ENCODE results near the gene MEF2B. TPM values are rescaled to one million over a fixed set of nuclear protein-coding genes. Genes with fewer than 3 reads are reported as not detected.

The MEF2B gene
- total RNA-seq, 2 experiments from 2014 or later, result 2.2 to 3.6 TPM

GRCh38 chr19:19206938-19207337, 36.9 kb upstream of the MEF2B start:
- DNase-seq, result no peak
- ATAC-seq, result no peak
- Mint-ChIP-seq H3K27ac (peak overlapping the region; percentile 67), H3K4me1 (ENCODE audit: low read depth) (peaks cover 45% of the 10 kb centered on the region), H3K27me3 (ENCODE audit: low read depth) (peaks cover 19% of the 10 kb centered on the region), H3K9me3 (ENCODE audit: insufficient read depth) (no peaks in the 10 kb centered on the region), H3K4me3 (no peak overlapping the region), H3K36me3 (ENCODE audit: low read depth) (peaks cover 12% of the 10 kb centered on the region)
- CTCF ChIA-PET, result interaction anchor here (3.1 kb wide), 1 partner anchor 18 kb away, joined by 10 read pairs; no protein-coding TSS in a partner anchor
- POLR2A ChIA-PET, result no interaction called here

- ChIA-PET POLR2A (interaction anchor here (1.3 kb wide), 1 partner anchor 14 kb away, joined by 3 read pairs; the partner anchor contains the start of genes BORCS8 and RFXANK), CTCF (interaction anchor here (3.1 kb wide), 1 partner anchor 19 kb away, joined by 10 read pairs; no protein-coding TSS in a partner anchor)
- DNase-seq, result no peak
- Mint-ChIP-seq H3K4me1 (ENCODE audit: low read depth) (peaks cover 45% of the 10 kb centered on the region), H3K27ac (no peak overlapping the region), H3K36me3 (ENCODE audit: low read depth) (peaks cover 17% of the 10 kb centered on the region), H3K27me3 (ENCODE audit: low read depth) (peaks cover 11% of the 10 kb centered on the region), H3K9me3 (ENCODE audit: insufficient read depth) (no peaks in the 10 kb centered on the region), H3K4me3 (no peak overlapping the region)
- ATAC-seq, result no peak
Measured at GRCh38 chr19:19205416-19206410, 35.6 kb upstream of the MEF2B start.

DNA sequence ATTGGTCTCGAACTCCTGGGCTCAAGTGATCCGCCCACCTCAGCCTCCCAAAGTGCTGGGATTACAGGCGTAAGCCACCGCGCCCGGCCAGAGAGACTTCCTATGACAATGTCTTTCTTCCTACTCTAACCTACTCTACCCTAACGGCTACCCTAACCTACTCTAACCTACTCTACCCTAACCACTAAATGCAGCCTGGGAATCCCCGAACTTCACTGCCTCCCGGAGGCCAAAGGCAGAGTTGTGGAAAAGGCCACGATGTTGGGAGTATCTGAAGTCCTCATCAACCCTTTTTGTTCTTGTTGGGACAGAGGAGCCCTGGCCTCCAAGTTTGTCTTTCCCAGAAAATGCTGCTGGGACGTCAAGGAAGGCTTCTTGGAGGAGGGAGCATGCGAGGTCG, 34.1 kb upstream of the MEF2B start:
- POLR2A ChIA-PET, result interaction anchor here (1.3 kb wide), 1 partner anchor 12 kb away, joined by 3 read pairs; the partner anchor contains the start of genes BORCS8 and RFXANK
- CTCF ChIA-PET, result interaction anchor here (1.4 to 3.1 kb wide), 2 partner anchors 21 to 30 kb away, joined by 6 to 10 read pairs; no protein-coding TSS in a partner anchor
- H3K27ac Mint-ChIP-seq, result peak overlapping the region; percentile 28
- peak overlapping the region; percentile 95 for H3K4me3 Mint-ChIP-seq
- peaks cover 23% of the 10 kb centered on the region for H3K36me3 Mint-ChIP-seq (ENCODE audit: low read depth)
- DNase-seq, result no peak
- no peaks in the 10 kb centered on the region for H3K9me3 Mint-ChIP-seq (ENCODE audit: insufficient read depth)
- ATAC-seq, result no peak
- H3K4me1 Mint-ChIP-seq (ENCODE audit: low read depth), result peaks cover 45% of the 10 kb centered on the region
- H3K27me3 Mint-ChIP-seq (ENCODE audit: low read depth), result peaks cover 9% of the 10 kb centered on the region

DNA sequence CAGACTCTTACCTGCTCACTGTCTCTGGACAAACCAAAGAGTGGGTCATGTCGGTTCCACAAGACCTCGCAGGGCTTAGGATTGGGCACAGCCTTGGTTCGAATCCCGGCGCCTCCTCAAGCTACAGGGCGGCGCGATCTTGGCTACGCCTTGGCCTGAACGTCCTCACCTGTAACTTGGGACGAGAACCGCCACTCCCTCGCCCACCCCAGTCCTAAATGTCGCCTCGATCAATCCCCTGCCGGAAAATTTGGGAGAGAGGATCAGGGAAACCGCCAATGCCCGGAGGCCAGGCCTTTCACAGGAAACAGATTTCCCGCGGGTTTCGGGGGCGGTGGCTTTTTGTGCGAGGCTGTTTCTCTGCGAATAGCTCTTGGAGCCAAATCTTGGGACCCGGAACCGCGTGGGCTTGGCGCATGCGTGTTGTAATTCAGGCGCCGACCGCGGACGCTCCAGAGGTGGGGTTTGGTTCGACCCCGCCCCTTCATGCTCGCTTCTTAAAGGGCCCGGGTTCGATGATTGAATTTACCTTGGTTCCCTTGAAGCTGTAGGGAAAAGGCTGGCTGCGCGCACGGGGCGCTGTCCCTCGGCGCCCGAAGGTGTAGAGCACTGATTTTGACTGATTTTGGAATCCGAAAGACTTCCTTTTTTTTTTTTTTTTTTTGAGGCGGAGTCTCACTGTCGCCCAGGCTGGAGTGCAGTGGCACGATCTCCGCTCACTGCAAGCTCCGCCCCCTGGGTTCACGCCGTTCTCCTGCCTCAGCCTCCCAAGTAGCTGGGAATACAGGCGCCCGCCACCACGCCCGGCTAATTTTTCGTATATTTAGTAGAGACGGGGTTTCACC, 33.2 kb upstream of the MEF2B start, which contains the start of gene NR2C2AP:
TSS of gene NR2C2AP (minus strand) at position 403 of the 845 bp plus-strand sequence. CDS start at position 49, 354 bp downstream.
- peaks cover 29% of the 10 kb centered on the region for H3K36me3 Mint-ChIP-seq (ENCODE audit: low read depth)
- peaks cover 45% of the 10 kb centered on the region for H3K4me1 Mint-ChIP-seq (ENCODE audit: low read depth)
- no peaks in the 10 kb centered on the region for H3K9me3 Mint-ChIP-seq (ENCODE audit: insufficient read depth)
- ChIA-PET CTCF (interaction anchor here (0.5 to 1.6 kb wide), 9 partner anchors 10 to 360 kb away, joined by 3 to 8 read pairs (median 3); partner anchors contain the start of gene GATAD2A), POLR2A (interaction anchor here (0.8 to 3.9 kb wide), 4 partner anchors 11 to 313 kb away, joined by 3 to 55 read pairs (median 4); partner anchors contain the start of genes BORCS8, NDUFA13, RFXANK and TSSK6)
- peaks cover 9% of the 10 kb centered on the region for H3K27me3 Mint-ChIP-seq (ENCODE audit: low read depth)
- peak within 1 kb of the TSS; percentile 89 for H3K27ac Mint-ChIP-seq
- peak within 1 kb of the TSS; percentile 95 for H3K4me3 Mint-ChIP-seq
- ATAC-seq, result peak; percentile 90
- peak; percentile 96 for DNase-seq

GRCh38 chr19:19202707-19203011, 32.6 kb upstream of the MEF2B start:
- peaks cover 43% of the 10 kb centered on the region for H3K4me1 Mint-ChIP-seq (ENCODE audit: low read depth)
- POLR2A ChIA-PET, result interaction anchor here (0.6 to 3.9 kb wide), 5 partner anchors 10 to 892 kb away, joined by 3 to 55 read pairs (median 4); partner anchors contain the start of genes BORCS8, NDUFA13, RFXANK and TSSK6
- no peaks in the 10 kb centered on the region for H3K9me3 Mint-ChIP-seq (ENCODE audit: insufficient read depth)
- peaks cover 34% of the 10 kb centered on the region for H3K36me3 Mint-ChIP-seq (ENCODE audit: low read depth)
- peak overlapping the region; percentile 89 for H3K27ac Mint-ChIP-seq
- H3K4me3 Mint-ChIP-seq, result peak overlapping the region; percentile 95
- H3K27me3 Mint-ChIP-seq (ENCODE audit: low read depth), result peaks cover 7% of the 10 kb centered on the region
- DNase-seq (no peak), ATAC-seq (no peak)
- CTCF ChIA-PET, result interaction anchor here (0.7 to 1.6 kb wide), 7 partner anchors 9 to 203 kb away, joined by 3 to 8 read pairs (median 4); partner anchors contain the start of gene GATAD2A

DNA sequence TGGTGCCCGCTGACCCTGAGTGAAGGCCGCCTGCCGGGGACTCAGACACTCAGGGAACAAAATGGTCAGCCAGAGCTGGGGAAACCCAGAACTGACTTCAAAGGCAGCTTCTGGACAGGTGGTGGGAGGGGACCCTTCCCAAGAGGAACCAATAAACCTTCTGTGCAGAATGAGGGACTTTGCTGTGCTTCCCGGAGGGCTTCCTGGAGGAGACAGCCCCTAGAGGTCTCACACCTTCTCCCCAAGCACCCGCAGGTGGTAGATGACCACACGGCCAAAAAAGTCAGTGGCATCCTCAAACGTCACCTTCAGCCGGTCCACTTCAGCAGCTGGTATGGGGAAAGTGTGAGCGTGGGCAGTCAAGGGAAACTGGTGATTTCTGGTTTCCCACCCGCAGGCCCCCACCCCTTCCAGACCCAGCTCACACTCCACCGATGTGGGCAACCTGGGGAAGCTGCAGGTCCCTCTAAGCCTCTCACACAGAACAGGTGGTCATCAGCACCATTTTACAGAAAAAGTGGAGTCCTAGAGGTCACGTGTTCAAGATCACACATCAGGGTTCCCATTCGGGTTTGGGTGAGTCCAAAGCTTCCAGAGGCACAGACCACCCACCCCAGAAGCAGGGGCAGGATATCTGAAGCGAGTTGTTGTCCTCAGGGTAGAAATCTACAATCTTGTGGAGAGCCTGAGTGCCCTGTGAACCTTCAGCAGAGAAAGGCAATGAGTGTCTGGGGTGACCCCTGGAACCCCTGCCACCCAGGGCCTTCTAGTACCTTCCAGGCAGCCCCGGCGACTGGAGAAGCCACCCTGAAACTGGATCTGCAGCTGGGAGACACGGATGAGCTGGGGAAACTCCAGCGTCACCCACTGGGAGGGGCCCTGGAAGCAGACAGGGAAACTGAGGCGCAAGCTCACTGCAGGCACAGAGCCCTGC, 31.9 kb upstream of the MEF2B start:
- DNase-seq (no peak), ATAC-seq (no peak)
- Mint-ChIP-seq H3K4me3 (peak overlapping the region; percentile 95), H3K36me3 (ENCODE audit: low read depth) (peaks cover 35% of the 10 kb centered on the region), H3K4me1 (ENCODE audit: low read depth) (peaks cover 36% of the 10 kb centered on the region), H3K9me3 (ENCODE audit: insufficient read depth) (no peaks in the 10 kb centered on the region), H3K27ac (peak overlapping the region; percentile 89), H3K27me3 (ENCODE audit: low read depth) (peaks cover 3% of the 10 kb centered on the region)
- CTCF ChIA-PET, result interaction anchor here (1.6 kb wide), 2 partner anchors 9 to 27 kb away, joined by 4 to 8 read pairs; no protein-coding TSS in a partner anchor
- POLR2A ChIA-PET, result interaction anchor here (0.6 to 3.9 kb wide), 2 partner anchors 9 to 892 kb away, joined by 4 to 55 read pairs; partner anchors contain the start of genes BORCS8 and RFXANK

DNA sequence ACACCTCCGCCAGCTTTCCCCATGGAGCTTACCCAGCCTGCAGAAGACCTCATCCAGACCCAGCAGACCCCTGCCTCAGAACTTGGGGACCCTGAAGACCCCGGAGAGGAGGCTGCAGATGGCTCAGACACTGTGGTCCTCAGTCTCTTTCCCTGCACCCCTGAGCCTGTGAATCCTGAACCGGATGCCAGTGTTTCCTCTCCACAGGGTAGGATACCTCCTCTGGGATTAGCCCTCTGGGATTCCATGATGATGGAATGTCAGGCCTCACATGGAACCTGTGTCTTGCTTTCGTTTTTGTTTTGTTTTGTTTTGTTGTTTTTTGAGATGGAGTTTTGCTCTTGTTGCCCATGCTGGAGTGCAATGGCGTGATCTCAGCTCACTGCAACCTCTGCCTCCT, 23.9 kb upstream of the MEF2B start:
- Mint-ChIP-seq H3K4me3 (peak overlapping the region; percentile 87), H3K4me1 (ENCODE audit: low read depth) (peaks cover 36% of the 10 kb centered on the region), H3K27ac (peak overlapping the region; percentile 78), H3K27me3 (ENCODE audit: low read depth) (no peaks in the 10 kb centered on the region), H3K9me3 (ENCODE audit: insufficient read depth) (no peaks in the 10 kb centered on the region), H3K36me3 (ENCODE audit: low read depth) (peaks cover 31% of the 10 kb centered on the region)
- ChIA-PET CTCF (interaction anchor here (2.1 kb wide), 1 partner anchor 9 kb away, joined by 8 read pairs; the partner anchor contains the start of gene NR2C2AP), POLR2A (interaction anchor here (3.2 kb wide), 1 partner anchor 8 kb away, joined by 55 read pairs; the partner anchor contains the start of gene NR2C2AP)
- DNase-seq (no peak), ATAC-seq (no peak)

DNA sequence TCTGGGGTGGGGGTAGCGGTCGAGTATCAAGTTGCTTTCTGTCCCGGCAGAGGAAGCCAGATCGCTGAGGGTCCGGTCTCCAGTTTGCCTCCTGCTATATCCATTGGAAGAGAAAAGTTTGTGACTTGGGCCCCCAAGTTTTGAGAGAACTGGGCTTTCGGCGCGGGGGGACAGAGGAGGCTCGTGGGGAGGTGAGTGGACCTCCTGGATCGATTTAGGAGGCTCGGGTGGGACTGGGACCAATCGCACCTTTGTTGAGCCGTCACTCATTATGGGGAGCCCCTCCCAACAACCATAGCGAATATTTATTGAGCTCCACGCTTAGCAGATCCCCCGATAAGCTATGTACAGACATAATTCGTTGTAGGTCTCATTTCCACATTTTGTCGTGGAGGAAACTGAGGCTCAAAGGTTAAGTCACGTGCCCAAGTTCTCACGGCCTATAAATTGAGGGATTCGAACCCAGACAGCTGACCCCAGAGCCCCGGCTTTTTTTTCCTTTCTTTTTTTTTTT, 22.9 kb upstream of the MEF2B start:
- no peaks in the 10 kb centered on the region for H3K9me3 Mint-ChIP-seq (ENCODE audit: insufficient read depth)
- POLR2A ChIA-PET, result interaction anchor here (1.4 to 3.2 kb wide), 3 partner anchors 9 to 273 kb away, joined by 4 to 55 read pairs (median 4); partner anchors contain the start of genes COPE, DDX49 and NR2C2AP
- H3K27ac Mint-ChIP-seq, result peak overlapping the region; percentile 99
- H3K36me3 Mint-ChIP-seq (ENCODE audit: low read depth), result peaks cover 29% of the 10 kb centered on the region
- no peaks in the 10 kb centered on the region for H3K27me3 Mint-ChIP-seq (ENCODE audit: low read depth)
- CTCF ChIA-PET, result interaction anchor here (0.7 to 2.1 kb wide), 5 partner anchors 10 to 298 kb away, joined by 3 to 8 read pairs (median 4); partner anchors contain the start of gene NR2C2AP
- ATAC-seq, result peak; percentile 17
- no peak for DNase-seq
- H3K4me3 Mint-ChIP-seq, result peak overlapping the region; percentile 87
- H3K4me1 Mint-ChIP-seq (ENCODE audit: low read depth), result peaks cover 36% of the 10 kb centered on the region

- ChIA-PET POLR2A (interaction anchor here (0.7 to 3.2 kb wide), 6 partner anchors 10 to 1445 kb away, joined by 3 to 55 read pairs (median 4); partner anchors contain the start of genes COPE, DDX49 and NR2C2AP), CTCF (interaction anchor here (1.0 to 2.1 kb wide), 6 partner anchors 11 to 299 kb away, joined by 4 to 8 read pairs (median 4); partner anchors contain the start of gene NR2C2AP)
- Mint-ChIP-seq H3K4me1 (ENCODE audit: low read depth) (peaks cover 36% of the 10 kb centered on the region), H3K27ac (peak within 1 kb of the TSS; percentile 99), H3K27me3 (ENCODE audit: low read depth) (no peaks in the 10 kb centered on the region), H3K36me3 (ENCODE audit: low read depth) (peaks cover 25% of the 10 kb centered on the region), H3K9me3 (ENCODE audit: insufficient read depth) (no peaks in the 10 kb centered on the region), H3K4me3 (peak within 1 kb of the TSS; percentile 87)
- peak; percentile 100 for DNase-seq
- peak; percentile 91 for ATAC-seq
Measured at GRCh38 chr19:19192078-19192882, 22.2 kb upstream of the MEF2B start, which contains the start of the genes BORCS8 and RFXANK. TSS of gene BORCS8 (minus strand) at chr19:19192152. CDS start at chr19:19192117, 35 bp downstream. TSS of gene RFXANK (plus strand) at chr19:19192258. CDS start at chr19:19193947, 1,689 bp downstream.

Data from activated CD8-positive, alpha-beta T cell treated with anti-CD3 and anti-CD28 coated beads, Interleukin-2, amount 10 ng/mL, durations not matched to agents 7 days and 5 days (primary cell).